ENCODE results near the gene DGKB. TPM values are rescaled to one million over a fixed set of nuclear protein-coding genes. Genes with fewer than 3 reads are reported as not detected.
"Not testable (repeated sequence)": the region's sequence is repeated elsewhere in the genome, so short reads cannot be mapped to it uniquely, and the experiment has no call there.

DGKB gene
- polyA plus RNA-seq, 1 donor from 2014 or later = not detected

DNA sequence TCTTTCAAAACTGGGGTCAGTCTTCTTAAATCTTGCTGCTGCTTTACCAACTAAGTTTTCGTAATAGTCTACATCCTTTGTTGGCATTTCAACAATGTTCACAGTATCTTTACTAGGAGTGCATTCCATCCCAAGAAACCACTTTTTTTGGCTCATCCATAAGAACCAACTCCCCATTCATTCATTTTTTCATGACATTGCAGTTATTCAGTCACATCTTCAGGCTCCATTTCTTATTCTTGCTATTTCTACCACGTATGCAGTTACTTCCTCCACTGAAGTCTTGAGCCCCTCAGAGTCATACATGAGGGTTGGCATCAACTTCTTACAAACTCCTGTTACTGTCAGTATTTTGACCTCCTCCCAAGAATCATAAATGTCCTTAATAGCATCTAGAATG lies 392.3 kb downstream of the DGKB start:
- H3K36me3 Mint-ChIP-seq = no peaks in the 10 kb centered on the region
- H3K27me3 Mint-ChIP-seq = no peaks in the 10 kb centered on the region
- no peak overlapping the region for H3K4me3 Mint-ChIP-seq
- H3K4me1 Mint-ChIP-seq = no peaks in the 10 kb centered on the region
- no peak overlapping the region for H3K27ac Mint-ChIP-seq
- H3K9me3 Mint-ChIP-seq = peaks cover 2 to 6% (median 3%) of the 10 kb centered on the region in 3 donors

DNA sequence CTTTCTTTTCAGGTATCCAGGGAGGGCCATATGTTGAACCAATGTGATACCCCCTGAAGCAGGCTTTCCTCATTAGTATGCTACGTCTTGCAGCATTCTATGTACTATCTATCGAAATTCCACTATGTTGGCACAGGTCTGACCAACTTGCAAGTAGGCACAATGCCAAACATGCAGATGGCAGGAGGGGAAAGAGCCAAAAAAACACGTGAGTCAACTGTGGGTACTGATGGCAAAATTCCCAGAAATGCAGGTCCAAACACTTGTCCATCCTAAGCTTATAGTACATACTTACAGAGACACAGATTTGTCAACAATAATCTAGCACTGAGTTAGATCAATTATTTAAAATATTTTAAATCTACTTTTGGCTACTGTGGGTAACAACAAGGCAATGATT lies 394.9 kb downstream of the DGKB start:
- Mint-ChIP-seq H3K27ac (no peak overlapping the region), H3K4me3 (no peak overlapping the region), H3K36me3 (no peaks in the 10 kb centered on the region), H3K9me3 (peaks cover 2 to 7% (median 6%) of the 10 kb centered on the region in 3 donors), H3K4me1 (no peaks in the 10 kb centered on the region), H3K27me3 (no peaks in the 10 kb centered on the region)

DNA sequence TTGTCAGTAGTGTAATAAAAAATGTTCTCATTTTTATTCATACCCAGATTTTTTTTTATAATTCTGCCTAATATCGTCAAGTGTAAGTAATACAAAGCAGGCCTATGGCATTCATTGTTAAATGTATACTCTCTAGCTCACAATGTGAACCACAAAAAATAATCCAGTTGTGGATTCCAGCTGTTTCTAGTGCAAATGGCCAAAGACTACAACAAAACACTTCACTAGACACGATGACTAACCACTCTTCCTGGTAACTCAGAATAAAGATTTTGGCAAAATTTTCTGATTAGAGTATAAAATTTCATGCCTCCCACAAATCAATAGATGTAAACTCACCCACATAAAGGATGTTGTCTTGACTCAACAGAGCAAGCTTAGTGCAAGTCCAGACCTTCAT lies 396.6 kb downstream of the DGKB start:
- Mint-ChIP-seq H3K36me3 (no peaks in the 10 kb centered on the region), H3K9me3 (peaks cover 2 to 6% (median 6%) of the 10 kb centered on the region in 3 donors), H3K27me3 (no peaks in the 10 kb centered on the region), H3K27ac (no peak overlapping the region), H3K4me3 (no peak overlapping the region), H3K4me1 (no peaks in the 10 kb centered on the region)

DNA sequence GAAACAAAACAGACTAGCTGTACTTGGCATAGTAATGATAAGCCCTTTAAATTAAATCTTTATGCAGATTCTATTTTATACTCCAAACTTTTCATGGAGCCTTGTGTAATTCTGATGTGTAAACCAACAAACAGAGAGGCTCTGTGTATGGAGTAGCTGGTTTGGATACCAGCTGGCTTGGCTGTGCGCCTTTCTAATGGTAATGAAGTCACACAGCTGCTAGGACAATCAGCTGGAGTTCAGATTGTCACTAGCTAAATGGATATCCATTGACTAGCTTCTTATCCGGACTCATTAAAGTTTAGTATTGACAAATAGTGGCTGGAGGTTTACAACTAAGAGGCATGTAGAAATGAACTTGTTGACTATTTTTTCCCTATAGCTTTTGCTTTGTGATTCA lies 398.4 kb downstream of the DGKB start:
- H3K27me3 Mint-ChIP-seq = no peaks in the 10 kb centered on the region
- H3K36me3 Mint-ChIP-seq = no peaks in the 10 kb centered on the region
- H3K27ac Mint-ChIP-seq = no peak overlapping the region
- H3K9me3 Mint-ChIP-seq = peaks cover 0 to 6% (median 2%) of the 10 kb centered on the region in 3 donors
- H3K4me3 Mint-ChIP-seq = no peak overlapping the region
- H3K4me1 Mint-ChIP-seq = no peaks in the 10 kb centered on the region

DNA sequence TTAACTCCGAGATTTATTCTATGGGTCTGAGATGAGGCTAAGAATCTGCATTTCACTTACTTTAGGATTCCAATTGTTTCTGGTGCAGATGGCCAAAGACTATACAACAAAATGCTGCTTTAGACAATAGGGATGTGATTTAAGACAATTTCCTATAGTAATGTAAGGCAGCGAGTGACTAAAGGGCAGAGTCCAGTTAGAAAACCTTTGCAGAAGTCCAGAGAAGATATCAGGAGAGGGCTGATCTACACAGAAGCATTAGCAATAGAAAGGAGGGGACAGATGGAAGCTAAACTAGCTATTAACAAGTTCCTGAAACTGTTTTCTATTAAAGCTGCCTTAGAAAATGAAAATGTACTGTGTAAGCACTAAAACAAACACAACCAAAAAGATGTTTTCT lies 398.9 kb downstream of the DGKB start:
- H3K4me1 Mint-ChIP-seq = no peaks in the 10 kb centered on the region
- H3K36me3 Mint-ChIP-seq = no peaks in the 10 kb centered on the region
- peaks cover 0 to 6% (median 2%) of the 10 kb centered on the region in 3 donors for H3K9me3 Mint-ChIP-seq
- H3K27ac Mint-ChIP-seq = no peak overlapping the region
- H3K4me3 Mint-ChIP-seq = no peak overlapping the region
- no peaks in the 10 kb centered on the region for H3K27me3 Mint-ChIP-seq

DNA sequence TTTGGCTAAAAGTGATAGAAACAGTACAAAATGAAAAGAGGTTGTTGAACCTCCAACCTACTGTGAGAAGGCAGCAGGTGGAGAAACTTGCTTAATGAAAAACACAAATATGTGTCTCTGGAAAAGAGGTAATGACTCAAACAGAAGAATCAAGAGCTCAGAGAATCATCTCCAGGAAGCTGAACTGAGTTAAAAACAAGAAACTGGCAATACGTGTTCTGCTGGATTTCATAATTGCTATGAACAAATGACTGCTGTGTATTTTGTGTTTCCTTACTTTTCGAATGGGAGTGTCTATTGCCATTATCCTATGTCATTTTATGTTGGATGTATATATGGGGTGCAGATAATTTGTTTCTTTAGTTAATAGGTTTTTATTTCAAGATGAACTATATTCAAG lies 401.1 kb downstream of the DGKB start:
- H3K27me3 Mint-ChIP-seq = peaks cover 2% of the 10 kb centered on the region
- H3K4me1 Mint-ChIP-seq = no peaks in the 10 kb centered on the region
- H3K9me3 Mint-ChIP-seq = peaks cover 2 to 6% (median 2%) of the 10 kb centered on the region in 3 donors
- H3K36me3 Mint-ChIP-seq = no peaks in the 10 kb centered on the region
- no peak overlapping the region for H3K27ac Mint-ChIP-seq
- no peak overlapping the region for H3K4me3 Mint-ChIP-seq

DNA sequence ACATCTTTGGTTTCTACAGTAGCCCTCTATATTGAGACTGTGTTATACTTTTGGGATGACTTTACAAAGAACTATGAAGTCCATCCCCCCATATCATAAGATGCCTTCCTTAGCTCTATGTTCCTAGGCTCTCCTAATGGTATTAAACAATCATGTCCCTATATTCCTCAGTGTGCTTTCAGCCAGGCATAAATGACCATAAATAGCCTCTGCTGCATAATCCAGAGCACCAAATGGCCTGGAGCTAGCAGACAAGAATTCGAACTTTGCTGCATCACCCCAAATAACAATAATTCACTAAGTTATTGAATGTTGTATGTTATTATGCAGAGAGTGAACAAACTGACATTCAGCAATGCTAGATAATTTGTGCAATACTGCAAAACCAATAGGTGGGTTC lies 405.2 kb downstream of the DGKB start:
- no peaks in the 10 kb centered on the region for H3K4me1 Mint-ChIP-seq
- H3K27me3 Mint-ChIP-seq = peaks cover 2% of the 10 kb centered on the region
- peaks cover 0 to 2% (median 2%) of the 10 kb centered on the region in 3 donors for H3K9me3 Mint-ChIP-seq
- H3K4me3 Mint-ChIP-seq = no peak overlapping the region
- no peaks in the 10 kb centered on the region for H3K36me3 Mint-ChIP-seq
- H3K27ac Mint-ChIP-seq = no peak overlapping the region

DNA sequence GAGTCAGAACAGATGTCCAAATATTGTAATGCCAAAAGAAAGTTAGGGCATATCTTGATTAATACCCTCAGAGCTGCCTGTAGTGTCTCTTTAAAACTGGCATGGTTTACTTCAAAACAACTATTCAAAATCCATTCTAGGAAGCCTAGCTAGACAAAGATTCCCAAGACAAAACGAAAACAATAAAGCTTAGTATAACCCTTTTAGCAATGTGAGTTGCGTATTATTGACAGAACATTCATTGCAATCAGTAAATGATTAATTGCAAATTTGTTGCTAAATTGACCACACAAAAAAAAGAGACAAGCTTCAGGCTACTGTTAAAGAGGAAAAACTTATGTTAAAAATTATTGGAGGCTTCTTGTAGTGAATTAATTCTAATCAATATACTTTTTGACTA lies 406.9 kb downstream of the DGKB start:
- Mint-ChIP-seq H3K36me3 (no peaks in the 10 kb centered on the region), H3K27ac (no peak overlapping the region), H3K9me3 (peaks cover 0 to 2% (median 0%) of the 10 kb centered on the region in 3 donors), H3K4me1 (no peaks in the 10 kb centered on the region), H3K27me3 (peaks cover 2% of the 10 kb centered on the region), H3K4me3 (no peak overlapping the region)

DNA sequence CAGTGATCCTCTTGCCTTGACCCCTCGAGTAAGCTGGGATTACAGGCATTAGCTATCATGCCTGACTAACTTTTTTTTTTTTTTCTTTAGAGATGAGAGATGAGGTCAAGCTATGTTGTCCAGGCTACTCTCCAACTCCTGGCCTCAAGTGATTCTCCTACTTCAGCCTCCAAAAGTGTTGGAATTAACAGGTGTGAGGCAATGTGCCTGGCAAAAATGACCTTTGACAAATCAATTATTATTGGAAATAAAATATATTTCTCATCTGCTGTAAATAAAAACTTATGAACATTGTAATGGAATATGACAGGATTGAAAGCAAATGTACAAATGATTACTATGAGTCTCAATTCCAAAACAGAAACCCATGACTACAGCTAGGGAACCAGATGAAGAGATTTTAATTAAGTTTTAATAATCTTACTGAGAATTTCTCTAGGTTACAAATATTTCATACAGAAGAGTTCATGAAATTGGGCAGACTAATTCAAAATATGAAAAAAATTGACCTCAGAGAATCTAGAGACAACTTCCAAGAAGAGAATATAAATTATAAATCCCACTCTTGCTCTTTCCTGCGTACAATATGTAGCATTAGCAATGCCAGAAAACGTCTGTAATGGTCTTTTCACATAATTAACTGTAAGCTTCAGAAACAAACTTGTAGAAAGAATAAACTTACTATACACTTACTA lies 414.7 kb downstream of the DGKB start:
- Mint-ChIP-seq H3K4me1 (no peaks in the 10 kb centered on the region), H3K27me3 (no peaks in the 10 kb centered on the region), H3K36me3 (no peaks in the 10 kb centered on the region), H3K4me3 (no peak overlapping the region), H3K27ac (no peak overlapping the region), H3K9me3 (peaks cover 2 to 11% (median 4%) of the 10 kb centered on the region in 3 donors)

DNA sequence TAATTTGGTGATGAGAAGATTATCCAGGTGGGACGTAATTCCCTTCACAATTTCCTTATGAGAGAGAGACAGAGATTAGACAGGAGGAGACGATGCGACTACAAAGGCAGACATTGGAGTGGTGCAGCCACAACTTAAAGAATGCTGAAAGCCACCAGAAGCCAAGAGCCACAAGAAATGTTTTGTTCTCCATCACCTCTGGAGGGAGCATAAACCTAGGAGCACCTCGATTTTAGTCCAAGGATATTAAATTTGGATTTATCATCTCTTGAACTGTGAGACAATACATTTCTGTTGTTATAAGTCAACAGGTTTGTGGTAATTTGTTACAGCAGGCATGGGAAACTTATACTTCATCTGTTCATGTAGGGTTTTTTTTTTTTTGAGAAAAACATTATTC lies 418.9 kb downstream of the DGKB start:
- H3K4me3 Mint-ChIP-seq = no peak overlapping the region
- H3K36me3 Mint-ChIP-seq = no peaks in the 10 kb centered on the region
- no peaks in the 10 kb centered on the region for H3K4me1 Mint-ChIP-seq
- no peaks in the 10 kb centered on the region for H3K27me3 Mint-ChIP-seq
- H3K9me3 Mint-ChIP-seq = peaks cover 0 to 7% (median 4%) of the 10 kb centered on the region in 3 donors
- H3K27ac Mint-ChIP-seq = no peak overlapping the region

DNA sequence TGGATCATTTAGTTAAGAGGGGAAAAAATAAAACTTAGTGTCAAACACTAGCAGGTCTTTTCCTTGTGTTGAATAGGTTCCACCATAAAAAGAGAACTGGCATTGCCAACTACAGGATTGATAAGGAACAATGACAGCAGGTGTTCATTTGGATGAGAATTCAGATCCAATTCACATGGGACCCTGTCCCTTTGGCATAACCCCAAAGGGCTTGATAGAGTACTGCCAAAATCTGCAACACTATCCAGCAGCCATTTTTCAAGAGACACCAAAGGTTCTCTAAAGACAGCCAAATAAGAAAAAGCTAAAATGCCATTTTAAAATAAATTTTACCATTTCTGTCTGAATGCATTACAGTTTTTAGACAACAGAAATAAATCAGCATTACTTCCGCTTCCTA lies 422.3 kb downstream of the DGKB start:
- peaks cover 0 to 9% (median 3%) of the 10 kb centered on the region in 3 donors for H3K9me3 Mint-ChIP-seq
- no peak overlapping the region for H3K4me3 Mint-ChIP-seq
- no peaks in the 10 kb centered on the region for H3K4me1 Mint-ChIP-seq
- no peaks in the 10 kb centered on the region for H3K27me3 Mint-ChIP-seq
- no peak overlapping the region for H3K27ac Mint-ChIP-seq
- H3K36me3 Mint-ChIP-seq = no peaks in the 10 kb centered on the region

DNA sequence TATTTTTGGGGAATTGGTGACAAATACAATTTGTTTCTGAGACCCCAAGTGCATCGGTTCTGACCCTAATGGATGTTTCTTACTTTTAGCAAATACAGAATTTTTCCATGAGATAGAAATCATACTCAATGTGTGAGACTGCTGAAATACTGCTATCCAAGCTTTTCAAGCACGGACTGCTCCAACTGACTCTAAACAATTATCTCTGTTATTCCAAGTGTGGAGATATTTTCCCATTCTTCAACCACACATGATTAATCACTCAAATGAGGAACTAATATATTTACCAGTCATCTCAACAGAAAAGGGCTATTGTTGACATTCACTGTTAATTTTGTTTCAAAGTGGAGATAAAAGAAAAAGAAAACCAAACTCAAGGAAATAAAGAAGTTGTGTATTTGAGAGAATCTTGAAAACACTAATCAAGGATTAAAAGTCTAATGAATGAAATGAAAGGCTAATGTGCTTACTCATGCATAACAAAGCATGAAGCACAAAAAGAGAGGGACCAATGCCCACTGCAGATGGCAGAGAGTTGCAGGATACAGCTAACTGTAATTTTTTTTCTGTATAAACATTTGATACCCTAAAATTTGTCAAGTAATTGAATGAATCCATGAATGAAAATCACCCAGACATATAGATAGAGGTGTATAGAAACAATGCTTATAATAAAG lies 423.6 kb downstream of the DGKB start:
- Mint-ChIP-seq H3K36me3 (no peaks in the 10 kb centered on the region), H3K27me3 (no peaks in the 10 kb centered on the region)

DNA sequence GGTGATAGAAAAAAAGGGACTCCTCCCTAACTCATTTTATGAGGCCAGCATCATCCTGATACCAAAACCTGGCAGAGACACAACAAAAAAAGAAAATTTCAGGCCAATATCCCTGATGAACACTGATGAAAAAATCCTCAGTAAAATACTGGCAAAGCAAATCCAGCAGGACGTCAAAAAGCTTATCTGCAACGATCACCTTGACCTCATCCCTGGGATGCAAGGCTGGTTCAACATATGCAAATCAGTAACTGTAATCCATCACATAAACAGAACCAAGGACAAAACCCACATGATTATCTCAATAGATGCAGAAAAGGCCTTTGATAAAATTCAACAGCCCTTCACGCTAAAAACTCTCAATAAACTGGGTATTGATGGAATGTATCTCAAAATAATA lies 440.8 kb downstream of the DGKB start:
- H3K9me3 Mint-ChIP-seq, H3K4me3 Mint-ChIP-seq, H3K27me3 Mint-ChIP-seq, H3K27ac Mint-ChIP-seq, H3K36me3 Mint-ChIP-seq, H3K4me1 Mint-ChIP-seq: not testable (repeated sequence)

More for the DNA sequence above, 423.6 kb downstream of the DGKB start:
- Mint-ChIP-seq H3K4me3 (no peak overlapping the region), H3K27ac (no peak overlapping the region), H3K9me3 (peaks cover 0 to 12% (median under 1%) of the 10 kb centered on the region in 3 donors), H3K4me1 (no peaks in the 10 kb centered on the region)

DNA sequence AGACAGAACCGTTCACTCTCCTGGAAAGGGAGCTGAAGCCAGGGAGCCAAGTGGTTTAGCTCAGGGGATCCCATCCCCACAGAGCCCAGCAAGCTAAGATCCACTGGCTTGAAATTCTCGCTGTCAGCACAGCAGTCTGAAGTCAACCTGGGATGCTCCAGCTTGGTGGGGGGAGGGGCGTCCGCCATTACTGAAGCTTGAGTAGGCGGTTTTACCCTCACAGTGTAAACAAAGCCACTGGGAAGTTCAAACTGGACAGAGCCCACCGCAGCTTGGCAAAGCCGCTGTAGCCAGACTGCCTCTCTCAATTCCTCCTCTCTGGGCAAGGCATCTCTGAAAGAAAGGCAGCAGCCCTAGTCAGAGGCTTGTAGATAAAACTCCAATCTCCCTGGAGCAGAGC lies 443.7 kb downstream of the DGKB start:
- H3K27me3 Mint-ChIP-seq = not testable (repeated sequence)

DNA sequence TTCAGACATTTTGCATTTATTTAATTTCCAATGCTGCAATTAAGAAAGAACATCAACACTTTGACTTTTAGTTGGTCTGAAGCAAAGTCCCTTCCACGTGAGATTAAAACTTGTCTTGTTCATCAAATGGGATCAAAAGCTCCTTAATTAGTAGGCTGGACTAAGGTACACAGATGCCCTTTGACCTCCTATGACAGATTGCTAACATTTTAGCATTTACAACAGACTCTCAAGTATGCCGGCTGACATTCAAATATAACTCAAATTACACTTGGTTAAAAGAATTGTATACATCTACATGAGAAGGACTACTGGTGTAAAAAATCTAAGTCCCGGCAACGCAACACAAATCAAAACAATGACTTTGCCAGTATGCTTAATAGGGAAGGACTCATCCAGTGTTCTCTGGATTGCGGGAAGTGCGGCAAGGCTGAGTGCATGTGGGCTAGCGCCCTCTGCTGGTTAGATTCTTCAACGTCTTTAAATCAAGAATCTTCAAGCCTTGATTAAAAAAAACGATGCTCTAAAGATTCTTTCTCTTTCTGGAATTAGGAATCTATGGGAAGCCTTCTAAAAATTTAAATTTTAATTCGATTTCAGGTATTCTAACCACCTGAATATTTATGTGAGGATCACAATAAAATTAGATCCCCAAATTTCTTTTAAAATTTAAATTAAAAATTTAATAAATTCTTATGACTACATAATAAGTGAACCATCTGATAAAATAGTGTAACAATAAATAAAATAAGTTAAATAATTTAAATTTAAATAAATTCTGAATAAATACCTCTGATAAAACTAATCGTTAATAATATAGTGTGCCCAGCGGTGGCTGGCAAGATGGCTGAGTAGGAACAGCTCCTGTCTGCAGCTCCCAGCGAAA lies 444.7 kb downstream of the DGKB start:
- no peak overlapping the region for H3K4me3 Mint-ChIP-seq
- H3K36me3 Mint-ChIP-seq = no peaks in the 10 kb centered on the region
- no peaks in the 10 kb centered on the region for H3K4me1 Mint-ChIP-seq
- H3K27me3 Mint-ChIP-seq = no peaks in the 10 kb centered on the region
- no peaks in the 10 kb centered on the region for H3K9me3 Mint-ChIP-seq
- no peak overlapping the region for H3K27ac Mint-ChIP-seq

More for the DNA sequence above, 443.7 kb downstream of the DGKB start:
- not testable (repeated sequence) for H3K36me3 Mint-ChIP-seq, H3K9me3 Mint-ChIP-seq, H3K27ac Mint-ChIP-seq, H3K4me3 Mint-ChIP-seq, H3K4me1 Mint-ChIP-seq
